HG02938 (cell line): ENCODE results near the gene PCTP.
A peak's percentile ranks its signal among the peaks of the same experiment; 100 is the strongest.

Experiments used
- ATAC-seq: cut with Tn5 transposase; IDR thresholded peaks from one replicate; pipeline ENCODE4 v1.9.1; 2021; ENCODE audit warnings: mild to moderate bottlenecking, moderate library complexity; ENCODE audit not compliant: unreplicated experiment

The PCTP gene

DNA sequence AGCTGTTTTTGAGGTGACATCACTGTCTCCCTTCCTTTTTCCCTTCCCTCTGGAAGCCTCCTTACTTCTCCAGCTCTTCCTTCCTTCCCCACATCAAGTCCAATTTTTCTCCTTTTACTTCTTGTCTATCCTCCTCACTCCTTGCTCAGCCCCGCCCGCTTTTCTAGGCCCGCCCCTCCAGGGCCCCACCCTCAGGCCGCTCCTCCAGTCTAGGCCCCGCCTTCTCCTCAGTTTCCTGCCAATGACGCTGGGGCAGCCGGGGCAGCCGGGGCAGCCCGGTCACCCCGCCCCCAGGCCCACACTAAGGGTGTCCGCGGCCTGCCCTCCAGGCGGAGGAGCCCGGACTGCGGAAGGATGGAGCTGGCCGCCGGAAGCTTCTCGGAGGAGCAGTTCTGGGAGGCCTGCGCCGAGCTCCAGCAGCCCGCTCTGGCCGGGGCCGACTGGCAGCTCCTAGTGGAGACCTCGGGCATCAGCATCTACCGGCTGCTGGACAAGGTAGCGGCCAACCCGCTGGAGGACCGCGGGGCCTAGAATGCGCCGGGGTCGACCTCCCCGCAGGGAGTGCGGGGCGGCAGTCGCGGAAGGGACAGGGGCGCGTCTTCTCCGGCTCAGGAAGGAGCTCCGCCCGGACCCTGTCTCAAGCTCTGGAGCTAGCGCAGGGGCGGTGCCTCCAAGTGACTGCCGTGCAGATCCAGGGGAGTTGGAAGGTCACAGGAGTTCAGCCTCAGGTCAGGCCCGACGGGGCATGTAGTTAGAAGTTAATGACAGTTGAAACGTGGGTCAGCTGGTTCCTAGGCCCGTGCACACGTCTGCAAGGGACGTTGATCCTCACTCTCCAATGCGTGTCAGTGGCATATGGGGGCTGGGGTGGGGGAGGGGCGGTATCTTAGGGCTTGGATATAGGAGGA, at the start of gene PCTP:
PCTP (plus strand) TSS at position 302 of the 908 bp plus-strand sequence; CDS start at position 355, 53 bp downstream.
- ATAC-seq: peak; percentile 99

DNA sequence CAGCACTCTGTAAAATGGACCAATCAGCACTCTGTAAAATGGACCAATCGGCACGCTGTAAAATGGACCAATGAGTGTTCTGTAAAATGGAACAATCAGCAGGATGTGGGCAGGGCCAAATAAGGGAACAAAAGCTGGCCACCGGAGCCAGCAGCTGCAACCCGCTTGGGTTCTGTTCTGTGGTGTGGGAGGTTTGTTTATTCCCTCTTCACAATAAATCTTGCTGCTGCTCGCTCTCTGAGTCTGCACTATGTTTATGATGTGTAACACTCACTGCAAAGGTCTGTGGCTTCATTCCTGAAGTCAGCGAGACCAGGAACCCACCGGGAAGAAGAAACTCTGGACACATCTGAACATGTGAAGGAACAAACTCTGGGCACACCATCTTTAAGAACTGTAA, 48.7 kb upstream of the PCTP start:
- no peak for ATAC-seq

DNA sequence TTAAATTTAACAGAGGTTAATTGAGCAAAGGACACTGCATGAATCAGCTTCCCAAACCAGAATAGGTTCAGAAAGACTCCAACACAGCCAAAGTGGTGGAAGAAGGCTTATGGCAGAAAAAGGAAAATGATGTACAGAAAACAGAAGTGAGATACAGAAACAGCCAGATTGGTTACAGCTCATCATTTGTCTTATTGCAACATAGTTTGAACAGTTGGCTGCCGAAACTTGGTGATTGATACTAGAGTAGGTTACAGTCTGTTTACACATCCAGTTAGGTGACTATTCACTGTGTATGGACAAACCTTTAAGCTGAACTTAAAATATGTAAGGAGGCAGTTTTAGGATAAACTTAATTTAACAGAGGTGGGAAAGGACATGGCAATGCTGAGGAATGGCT, 46.5 kb upstream of the PCTP start:
- no peak for ATAC-seq

- ATAC-seq: peak; percentile 71
Observed at GRCh38 chr17:55705847-55706246, 45.0 kb upstream of the PCTP start.

DNA sequence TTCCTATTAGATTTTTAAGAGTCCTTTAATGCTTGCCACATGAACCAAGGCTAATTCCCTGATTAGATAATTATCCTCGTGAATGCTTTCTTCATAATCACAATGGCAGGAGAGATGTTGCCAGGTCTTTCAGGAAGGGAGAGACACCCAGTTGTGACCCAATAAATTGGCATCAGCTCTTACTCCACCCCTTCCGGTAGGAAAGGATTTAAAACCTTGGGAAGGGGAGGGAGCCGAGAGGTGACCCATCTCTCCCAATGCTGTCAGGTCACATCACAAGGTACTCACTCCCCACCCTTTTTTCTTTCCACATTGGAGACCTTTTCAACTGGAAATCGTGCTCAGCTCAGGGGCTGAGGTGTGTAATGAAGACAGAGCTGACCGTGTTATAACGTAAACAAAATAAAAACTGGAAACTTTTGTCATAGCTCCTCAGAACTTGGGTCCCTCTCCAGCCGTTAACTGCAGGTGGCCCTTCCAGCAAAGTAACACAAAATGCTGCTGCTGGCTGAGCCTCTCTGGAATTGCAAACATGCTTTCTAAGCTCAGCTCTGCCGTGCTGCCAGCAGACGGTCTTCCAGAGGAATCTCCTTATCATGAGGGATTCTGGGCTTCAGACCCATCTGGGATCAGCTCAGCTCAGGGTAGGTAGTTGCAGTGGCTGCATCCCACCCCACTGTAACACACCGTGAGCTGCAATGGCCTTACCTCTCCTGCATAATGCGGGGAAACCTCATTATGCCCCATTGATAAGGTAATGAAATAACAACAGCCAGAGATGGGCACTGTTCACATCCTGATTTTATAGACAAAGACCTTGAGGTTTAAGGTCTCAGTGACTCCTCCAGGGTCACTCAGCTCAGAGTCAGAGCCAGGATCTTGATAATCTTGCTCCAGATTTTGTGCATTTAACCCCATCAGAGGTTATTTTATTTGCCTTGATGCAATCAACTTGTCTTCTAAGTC, 43.8 kb upstream of the PCTP start:
- ATAC-seq: no peak

DNA sequence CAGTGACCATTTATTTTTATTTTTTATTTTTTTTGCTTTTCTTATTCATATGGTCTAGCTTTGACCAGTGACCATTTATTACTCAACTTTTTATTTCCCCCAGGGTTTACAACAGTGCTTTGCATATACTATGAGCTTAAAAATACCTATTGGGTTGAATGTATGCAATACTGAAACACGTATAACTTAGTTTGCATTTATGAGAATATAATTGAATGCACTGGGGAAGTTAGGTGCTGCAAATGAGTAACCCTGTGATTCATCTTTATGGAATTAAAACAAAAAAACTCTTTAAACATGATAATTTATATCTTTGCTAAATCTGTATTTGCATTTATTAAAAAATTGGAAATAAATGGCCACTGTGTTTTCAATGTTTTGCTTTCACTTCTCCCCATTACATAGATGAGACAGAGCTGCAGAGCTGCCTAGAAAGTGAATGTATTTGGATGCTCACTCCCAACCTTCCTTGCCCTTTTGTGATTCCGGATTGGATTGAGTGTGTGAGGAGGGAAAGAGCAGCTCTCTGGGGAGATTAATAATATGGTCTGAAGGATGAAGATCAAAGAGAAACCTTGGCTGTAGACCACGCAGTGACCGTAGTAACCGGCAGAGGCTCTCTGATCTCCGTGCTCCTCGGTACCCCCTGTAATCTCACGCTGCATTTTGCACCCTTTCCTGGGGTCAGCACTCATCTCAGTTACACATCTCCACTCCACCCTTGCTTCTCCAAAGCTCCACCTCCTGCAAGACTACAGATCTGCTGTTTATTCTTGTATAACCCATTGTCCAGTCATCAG, 42.5 kb upstream of the PCTP start:
- ATAC-seq: no peak

DNA sequence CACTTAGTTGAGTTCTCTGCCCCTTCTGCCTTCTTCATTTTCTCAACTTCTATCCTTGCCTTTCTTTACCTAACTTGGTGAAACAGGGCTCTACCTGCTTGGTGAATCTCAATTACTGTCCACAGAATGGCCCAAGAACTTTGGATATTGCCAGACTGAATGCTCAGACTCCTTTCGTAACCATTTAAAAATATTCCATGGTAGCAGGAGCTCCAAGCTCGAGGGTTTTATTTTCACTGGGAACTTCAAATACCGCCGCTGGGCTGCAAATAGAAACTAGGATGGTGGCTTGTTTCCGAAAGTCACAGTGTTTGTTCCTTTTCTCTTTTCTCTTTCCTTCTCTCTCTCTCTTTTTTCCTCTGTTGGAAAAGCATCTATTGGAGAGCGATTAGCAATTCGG, 41.4 kb upstream of the PCTP start:
- no peak for ATAC-seq

DNA sequence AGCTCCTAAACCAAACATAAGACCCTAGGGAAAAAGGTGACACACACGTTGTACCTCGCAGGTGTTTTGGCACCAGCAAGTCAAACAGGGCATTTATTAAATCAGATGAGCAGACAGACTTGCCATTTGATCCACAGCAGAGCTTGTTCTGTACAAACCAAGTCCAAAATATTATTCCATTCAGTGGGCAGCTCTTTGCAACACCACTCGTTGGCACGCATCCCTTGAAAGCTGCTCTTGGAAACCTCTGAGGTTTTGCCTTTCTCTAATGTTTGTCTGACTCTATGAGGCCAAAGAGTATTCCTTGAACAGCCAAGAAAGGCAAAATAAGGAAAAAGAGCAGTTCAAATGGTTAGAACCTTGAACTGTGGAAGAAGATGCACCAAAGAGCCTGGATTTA, 40.9 kb upstream of the PCTP start:
- no peak for ATAC-seq

DNA sequence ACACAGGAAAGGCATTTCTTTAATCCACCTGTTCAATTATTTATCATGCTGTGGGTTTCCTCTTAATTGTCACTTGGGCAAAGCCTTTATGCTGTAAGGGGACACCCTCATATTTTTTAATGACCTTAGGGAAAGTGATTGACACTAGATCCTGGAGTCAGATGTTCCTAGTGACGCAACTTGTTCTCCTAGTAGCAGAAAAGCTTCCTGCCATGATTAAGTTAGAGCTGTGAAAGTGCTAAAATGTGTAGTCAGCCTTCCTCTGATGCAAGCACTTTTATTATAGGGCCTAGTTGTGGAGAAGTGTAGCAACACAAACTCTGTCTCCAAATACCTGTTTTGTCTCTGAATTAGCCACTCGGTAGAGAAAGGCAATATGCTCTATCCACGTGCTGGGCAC, 40.4 kb upstream of the PCTP start:
- ATAC-seq: no peak

DNA sequence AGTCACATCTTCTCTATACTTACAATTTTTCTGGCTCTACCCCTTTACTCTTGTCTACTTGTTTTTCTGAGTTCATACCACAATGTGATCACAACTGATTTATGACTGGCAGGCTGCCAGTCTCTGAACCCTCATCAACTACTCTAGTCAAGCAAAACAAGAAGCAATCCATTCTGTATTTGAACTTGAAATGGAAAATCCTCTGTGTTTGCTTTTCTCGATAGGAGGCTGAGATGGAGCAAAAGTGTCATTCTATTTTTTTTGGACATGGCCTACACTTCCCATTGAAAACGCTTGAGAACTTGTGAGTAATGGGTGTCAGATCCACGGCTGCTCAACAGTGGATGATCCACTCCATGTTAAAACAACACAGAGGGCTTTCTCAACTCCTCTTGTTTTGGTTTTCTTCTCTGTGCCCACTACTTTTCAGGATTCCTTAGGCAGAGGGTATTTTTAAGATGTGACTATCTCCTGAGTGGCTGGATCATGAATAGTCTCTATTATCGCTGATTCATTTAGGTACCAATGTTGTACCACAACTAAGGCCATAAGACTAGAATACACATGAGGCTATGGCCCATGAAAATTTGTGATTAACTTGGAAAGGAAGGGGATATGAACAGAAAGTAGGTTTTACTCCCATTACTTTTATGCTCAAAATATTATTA, 39.9 kb upstream of the PCTP start:
- no peak for ATAC-seq

GRCh38 chr17:55717432-55717831, 33.4 kb upstream of the PCTP start:
- ATAC-seq: no peak

DNA sequence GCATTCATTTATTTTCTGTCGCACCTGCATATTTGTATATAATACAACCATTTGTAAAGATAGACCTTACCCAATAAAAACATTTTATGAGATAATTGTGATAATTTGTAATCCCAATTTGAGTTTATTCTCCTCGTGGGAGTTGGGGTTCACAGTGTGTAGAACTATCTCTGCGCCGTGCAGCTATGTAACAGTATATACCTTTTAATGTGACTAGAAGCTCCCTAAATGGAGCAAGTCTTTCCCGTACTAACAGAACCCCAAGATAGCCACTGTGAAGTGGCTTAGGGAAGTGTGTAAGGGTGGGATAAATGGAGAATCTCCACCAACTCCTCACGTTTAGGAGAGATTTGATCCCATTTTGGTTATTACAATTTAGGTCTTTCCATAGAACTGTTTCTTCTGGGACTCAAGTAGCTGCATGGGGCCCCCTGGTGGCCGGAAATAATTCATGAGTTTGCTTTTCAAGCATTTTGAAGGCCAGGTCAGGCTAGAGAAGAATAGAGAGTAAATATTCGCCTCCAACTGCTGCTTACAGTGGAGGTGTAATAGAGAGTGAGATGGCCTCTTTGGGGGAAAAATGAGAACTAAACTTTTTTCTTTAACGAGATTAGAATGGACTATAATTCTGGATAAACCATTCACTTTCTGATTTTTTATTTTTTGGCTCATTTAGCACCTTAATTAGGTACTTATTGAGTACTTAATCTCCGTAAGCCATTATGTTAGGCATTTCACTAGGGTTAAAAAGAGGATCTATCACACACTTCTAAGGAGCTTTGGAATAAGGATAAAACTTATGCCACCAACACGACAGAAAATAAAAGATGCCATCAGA, 32.7 kb upstream of the PCTP start:
- ATAC-seq: no peak

- no peak for ATAC-seq
Observed at GRCh38 chr17:55720919-55721836, 29.7 kb upstream of the PCTP start.

DNA sequence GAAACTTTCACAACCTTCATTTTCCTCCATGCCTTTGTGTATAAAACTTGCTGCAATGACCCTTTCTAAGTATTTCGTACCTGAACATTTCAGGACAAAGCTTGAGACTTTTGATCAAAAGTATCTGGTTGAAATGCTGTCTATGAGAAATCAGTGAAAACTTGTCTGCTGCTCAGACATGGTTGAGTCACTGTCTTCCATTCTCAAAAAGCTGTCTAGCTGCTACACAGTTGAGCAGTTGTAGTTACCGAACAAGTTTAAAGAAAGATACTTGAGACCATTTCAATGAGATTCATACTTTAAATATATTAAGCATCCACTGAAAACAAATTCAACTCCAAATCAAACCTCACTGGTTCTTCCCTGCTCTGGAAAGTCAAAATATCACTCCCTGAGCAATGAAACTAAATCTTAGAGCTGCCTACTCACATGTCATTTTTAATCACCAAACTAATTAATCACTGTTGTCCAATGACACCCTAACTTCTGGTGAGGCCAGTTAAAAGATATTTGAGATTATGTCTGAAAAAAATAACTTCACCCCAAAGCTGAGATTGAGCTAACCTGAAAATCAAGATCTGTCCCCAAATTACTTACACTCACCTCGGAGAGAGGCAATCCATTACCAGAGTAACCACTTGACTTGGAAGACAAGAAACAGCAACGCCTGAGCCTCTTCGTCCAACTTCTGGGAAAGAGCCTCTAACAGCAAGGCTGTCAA, 28.7 kb upstream of the PCTP start:
- no peak for ATAC-seq

DNA sequence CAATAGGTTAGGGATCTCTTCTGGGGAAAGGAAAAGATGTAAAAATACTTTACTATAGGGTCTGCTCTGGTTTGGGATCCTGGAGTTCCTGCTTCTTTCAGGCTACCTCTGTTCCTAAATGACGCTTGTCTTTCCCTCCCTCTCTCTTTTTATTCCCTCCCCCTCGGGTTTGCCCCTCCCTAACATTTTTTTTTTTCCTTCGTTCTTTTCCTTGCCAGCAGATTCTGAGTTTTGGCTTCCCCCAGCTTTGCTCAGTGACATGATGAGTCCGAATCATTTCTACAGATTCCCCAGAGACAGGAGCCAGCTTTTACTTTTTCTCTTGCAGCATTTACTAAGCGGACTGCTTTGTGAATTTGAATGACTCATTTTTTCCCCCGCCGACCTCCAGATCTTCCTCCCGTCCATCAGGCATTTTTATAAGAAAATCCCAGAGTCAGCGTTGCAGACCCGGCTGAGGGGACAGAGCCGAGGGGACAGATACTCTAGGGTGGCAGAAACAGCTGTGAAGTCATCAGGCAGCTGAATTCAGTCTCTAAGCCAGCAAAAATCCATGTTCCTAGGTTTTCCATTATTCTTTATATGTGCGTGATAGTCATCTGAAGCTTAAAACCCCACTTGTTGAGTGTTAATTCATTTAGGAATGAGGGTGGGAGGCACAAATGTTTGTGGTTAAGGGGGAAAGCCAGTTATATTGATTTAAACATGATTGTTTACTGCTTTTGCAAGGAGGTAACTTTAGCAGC, 27.9 kb upstream of the PCTP start, which contains the start of gene TMEM100:
TMEM100 (minus strand) TSS at position 123 of the 746 bp plus-strand sequence. CDS start 1,794 bp downstream, outside the sequence.
- ATAC-seq: no peak

GRCh38 chr17:55723488-55723848, 27.4 kb upstream of the PCTP start:
- no peak for ATAC-seq

DNA sequence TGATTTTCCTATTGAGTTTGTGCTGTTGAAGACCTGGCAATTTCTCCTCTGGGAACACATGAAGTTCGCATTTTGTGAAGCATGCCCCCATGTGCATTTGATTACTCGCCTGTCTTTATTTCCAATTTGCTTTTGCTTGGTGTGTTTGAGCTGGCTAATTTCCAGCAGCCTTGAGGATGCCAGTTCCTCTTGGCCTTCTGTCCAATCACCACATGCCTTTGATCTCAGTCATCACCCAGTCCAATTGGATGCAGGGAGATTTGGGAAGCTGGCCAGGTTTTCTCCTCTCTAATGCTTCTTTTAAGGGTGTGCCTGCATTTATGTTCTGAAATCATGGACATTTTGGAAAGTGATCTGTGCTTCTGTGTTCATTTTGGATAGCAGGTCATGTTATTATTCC, 24.4 kb upstream of the PCTP start:
- ATAC-seq: no peak
